IPS-18a (cell line): ENCODE measurements around the gene SOCS3.

Source experiments
- H3K27ac ChIP-seq: one replicate; pipeline ENCODE4 v1.5.1; 2013; ENCODE audit warnings: low read length
- H3K27me3 ChIP-seq: one replicate; pipeline ENCODE4 v1.6.1; 2013; ENCODE audit warnings: mild to moderate bottlenecking, low read length; ENCODE audit not compliant: control insufficient read depth, insufficient read depth
- H3K36me3 ChIP-seq: one replicate; pipeline ENCODE4 v1.6.1; 2013; ENCODE audit warnings: low read depth, low read length; ENCODE audit not compliant: control insufficient read depth
- H3K4me1 ChIP-seq: one replicate; pipeline ENCODE4 v1.6.1; 2013; ENCODE audit warnings: low read depth, low read length; ENCODE audit not compliant: control insufficient read depth
- H3K4me3 ChIP-seq: one replicate; pipeline ENCODE4 v1.5.1; 2013; ENCODE audit warnings: low read length
- H3K9ac ChIP-seq: one replicate; pipeline ENCODE4 v1.6.1; 2013; ENCODE audit warnings: mild to moderate bottlenecking, low read length, moderate library complexity
- H3K9me3 ChIP-seq: one replicate; pipeline ENCODE4 v1.6.1; 2013; ENCODE audit warnings: low read depth, low read length; ENCODE audit not compliant: control insufficient read depth

The SOCS3 gene, protein sequence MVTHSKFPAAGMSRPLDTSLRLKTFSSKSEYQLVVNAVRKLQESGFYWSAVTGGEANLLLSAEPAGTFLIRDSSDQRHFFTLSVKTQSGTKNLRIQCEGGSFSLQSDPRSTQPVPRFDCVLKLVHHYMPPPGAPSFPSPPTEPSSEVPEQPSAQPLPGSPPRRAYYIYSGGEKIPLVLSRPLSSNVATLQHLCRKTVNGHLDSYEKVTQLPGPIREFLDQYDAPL

DNA sequence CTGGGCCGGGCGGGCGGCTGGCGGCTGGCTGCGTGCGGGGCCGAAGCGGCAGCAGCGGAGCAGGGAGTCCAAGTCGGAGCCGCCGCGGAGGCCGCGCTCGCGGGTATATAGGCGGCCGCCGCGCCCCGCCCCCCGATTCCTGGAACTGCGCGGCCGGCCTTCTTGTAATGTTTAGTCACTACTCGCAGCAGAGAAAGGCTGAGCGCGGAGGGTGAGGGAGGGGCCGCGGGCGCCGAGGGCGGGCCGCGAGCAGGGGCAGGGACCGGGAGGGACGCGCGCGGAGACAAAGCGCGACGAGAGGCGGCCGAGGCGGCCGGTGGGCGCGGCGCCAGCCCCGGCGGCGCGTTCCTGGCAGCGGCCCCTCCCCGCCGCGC lies at the start of gene SOCS3:
TSS of gene SOCS3 (minus strand) at position 81 of the 374 bp plus-strand sequence. CDS start 982 bp downstream, outside the sequence.
- H3K4me3 ChIP-seq: peak within 1 kb of the TSS; percentile 81
- H3K9ac ChIP-seq: peak within 1 kb of the TSS; percentile 68
- peaks cover 12% of the 10 kb centered on the region for H3K36me3 ChIP-seq
- H3K9me3 ChIP-seq: no peaks in the 10 kb centered on the region
- H3K27me3 ChIP-seq: peaks cover 31% of the 10 kb centered on the region
- H3K4me1 ChIP-seq: peaks cover 54% of the 10 kb centered on the region
- no peak within 1 kb of the TSS for H3K27ac ChIP-seq

DNA sequence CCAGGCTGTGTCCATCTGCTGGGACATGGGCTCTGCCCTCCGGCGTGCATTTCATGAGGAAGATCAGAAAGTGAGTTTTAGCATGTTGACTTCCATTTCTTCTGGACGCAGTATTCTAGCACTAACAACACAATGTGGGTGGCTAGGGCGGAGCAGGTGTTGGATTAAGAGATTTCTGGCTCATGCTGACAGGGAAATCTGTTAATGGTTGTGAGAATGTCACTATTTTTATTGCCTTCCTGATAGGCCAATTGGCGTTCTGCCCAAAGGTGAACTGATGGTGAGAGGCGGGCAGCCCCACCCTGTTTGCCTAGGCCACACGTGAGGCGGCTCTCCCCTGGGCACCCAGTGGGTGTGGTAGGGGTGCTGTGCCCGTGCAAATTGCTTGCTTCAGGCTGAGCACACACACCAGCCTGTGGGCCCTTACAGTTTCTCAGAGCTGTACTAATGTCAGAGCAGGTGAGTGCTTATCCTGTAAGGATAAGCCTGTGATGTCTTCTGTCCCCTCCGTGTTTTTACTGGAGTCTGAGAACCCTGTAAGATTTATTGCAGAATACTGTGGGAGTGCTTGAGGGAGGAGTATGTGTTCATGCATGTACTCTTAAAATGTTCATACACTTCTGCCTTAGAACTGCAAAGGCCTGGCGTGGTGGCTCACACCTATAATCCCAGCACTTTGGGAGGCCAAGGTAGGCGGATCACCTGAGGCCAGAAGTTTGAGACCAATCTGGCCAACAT lies 49.5 kb upstream of the SOCS3 start:
- Histone ChIP-seq H3K27me3 (no peaks in the 10 kb centered on the region), H3K9ac (no peak overlapping the region), H3K27ac (no peak overlapping the region), H3K9me3 (no peaks in the 10 kb centered on the region), H3K4me3 (no peak overlapping the region), H3K4me1 (no peaks in the 10 kb centered on the region), H3K36me3 (peaks cover 7% of the 10 kb centered on the region)

DNA sequence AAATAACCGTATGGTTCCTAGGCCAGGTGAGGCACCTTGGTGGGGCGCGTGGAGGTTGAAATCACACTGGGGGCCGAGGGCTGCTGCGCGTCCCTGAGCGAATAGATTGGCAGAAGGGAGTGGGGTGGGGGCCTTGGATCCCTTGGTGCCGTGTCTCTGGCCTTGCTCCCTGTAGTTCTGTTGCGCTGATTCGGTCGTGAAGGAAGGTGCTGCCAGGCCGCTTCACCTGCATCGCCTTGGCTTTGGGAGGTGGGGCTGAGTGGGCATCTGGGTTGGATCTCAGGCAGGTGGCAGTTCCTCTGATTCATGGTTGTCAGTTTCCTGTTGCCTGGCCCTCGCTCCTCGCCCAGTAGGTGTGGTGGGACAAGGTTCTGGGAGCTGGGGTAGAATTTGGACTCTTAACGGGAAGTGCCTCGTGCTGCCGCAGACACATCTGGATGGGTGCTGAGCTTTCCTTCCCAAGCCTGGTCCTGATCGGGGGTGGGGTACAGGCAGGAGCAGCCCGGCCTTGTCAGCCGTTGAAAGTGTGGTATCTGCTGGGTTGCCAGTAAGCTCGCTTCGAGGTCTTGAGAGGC lies 48.7 kb upstream of the SOCS3 start:
- H3K27ac ChIP-seq: no peak overlapping the region
- peaks cover 12% of the 10 kb centered on the region for H3K36me3 ChIP-seq
- no peak overlapping the region for H3K9ac ChIP-seq
- no peaks in the 10 kb centered on the region for H3K27me3 ChIP-seq
- H3K9me3 ChIP-seq: no peaks in the 10 kb centered on the region
- no peak overlapping the region for H3K4me3 ChIP-seq
- H3K4me1 ChIP-seq: no peaks in the 10 kb centered on the region

DNA sequence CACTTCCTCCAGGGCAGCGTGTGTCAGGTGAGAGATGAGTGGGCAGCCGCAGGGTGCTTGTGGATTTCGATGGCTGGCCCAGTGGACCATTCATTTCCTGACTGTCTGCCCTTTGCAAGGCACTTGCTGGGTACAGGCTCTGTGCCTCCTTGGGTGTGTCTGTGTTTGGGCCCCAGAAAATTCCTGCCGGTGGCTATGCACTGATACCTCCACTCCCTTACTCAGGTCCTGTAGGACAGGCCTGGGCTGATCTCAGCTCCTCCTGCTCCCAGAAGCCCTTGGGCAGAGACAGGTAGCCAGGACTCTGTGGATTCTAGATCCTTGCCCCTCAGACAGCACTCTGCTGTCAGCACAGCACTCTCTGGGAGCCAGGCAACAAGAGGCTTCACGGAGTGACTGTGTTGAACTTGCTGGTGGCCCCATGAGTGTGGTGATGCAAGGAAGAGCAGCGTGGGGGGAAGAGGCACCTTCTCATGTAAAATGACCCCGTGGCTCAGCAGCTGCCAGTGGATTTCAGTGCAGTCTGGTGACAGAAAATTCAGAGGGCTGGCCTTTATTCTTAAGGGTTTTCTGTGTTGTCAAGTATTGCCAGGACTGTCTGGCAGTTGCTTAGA lies 47.6 kb upstream of the SOCS3 start:
- no peak overlapping the region for H3K9ac ChIP-seq
- H3K27me3 ChIP-seq: no peaks in the 10 kb centered on the region
- H3K27ac ChIP-seq: no peak overlapping the region
- no peak overlapping the region for H3K4me3 ChIP-seq
- peaks cover 22% of the 10 kb centered on the region for H3K36me3 ChIP-seq
- no peaks in the 10 kb centered on the region for H3K4me1 ChIP-seq
- H3K9me3 ChIP-seq: no peaks in the 10 kb centered on the region

DNA sequence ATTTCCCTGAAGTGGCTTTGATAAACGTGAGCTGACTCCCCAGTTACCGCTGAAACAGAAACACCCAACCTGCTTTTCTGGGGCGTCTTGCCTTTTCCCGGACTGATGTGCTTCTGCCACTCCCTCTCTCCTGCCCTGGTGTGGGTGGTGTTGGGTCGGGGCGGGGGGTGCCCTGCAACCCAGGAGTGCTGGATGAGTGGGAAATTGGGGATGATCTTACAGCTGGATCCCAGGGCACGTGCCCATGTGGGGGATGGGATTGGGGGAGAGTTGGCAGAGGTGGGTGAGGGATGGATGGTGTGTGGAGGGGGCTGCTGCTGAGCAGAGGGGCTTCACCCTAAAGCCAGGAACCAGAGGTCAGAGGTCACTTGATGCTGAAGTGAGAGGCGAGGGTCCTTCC lies 47.0 kb upstream of the SOCS3 start:
- Histone ChIP-seq H3K9ac (no peak overlapping the region), H3K27ac (no peak overlapping the region), H3K27me3 (no peaks in the 10 kb centered on the region), H3K4me1 (no peaks in the 10 kb centered on the region), H3K9me3 (no peaks in the 10 kb centered on the region), H3K4me3 (no peak overlapping the region), H3K36me3 (peaks cover 22% of the 10 kb centered on the region)

DNA sequence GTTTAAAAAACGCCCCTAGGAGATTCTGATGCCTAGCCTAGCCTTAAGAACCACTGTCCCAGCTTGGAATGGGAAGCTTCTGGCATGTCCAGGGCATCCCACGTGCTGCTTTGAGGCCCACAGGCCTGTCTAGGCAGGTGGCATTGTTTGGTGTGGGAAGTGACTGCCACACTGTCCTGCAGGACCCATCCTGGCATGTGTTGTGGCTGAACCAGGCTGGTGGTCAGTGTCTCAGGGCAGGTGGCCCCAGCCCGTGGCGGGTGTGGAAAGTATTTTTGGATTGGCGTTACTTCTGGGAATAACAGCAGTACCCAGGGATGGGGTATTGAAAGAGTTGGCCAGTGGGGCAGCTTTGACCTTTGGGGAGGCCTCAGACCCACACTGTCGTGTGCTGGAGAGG lies 46.5 kb upstream of the SOCS3 start:
- no peak overlapping the region for H3K4me3 ChIP-seq
- H3K9me3 ChIP-seq: no peaks in the 10 kb centered on the region
- H3K36me3 ChIP-seq: peaks cover 26% of the 10 kb centered on the region
- H3K9ac ChIP-seq: no peak overlapping the region
- no peaks in the 10 kb centered on the region for H3K4me1 ChIP-seq
- H3K27me3 ChIP-seq: no peaks in the 10 kb centered on the region
- H3K27ac ChIP-seq: no peak overlapping the region

DNA sequence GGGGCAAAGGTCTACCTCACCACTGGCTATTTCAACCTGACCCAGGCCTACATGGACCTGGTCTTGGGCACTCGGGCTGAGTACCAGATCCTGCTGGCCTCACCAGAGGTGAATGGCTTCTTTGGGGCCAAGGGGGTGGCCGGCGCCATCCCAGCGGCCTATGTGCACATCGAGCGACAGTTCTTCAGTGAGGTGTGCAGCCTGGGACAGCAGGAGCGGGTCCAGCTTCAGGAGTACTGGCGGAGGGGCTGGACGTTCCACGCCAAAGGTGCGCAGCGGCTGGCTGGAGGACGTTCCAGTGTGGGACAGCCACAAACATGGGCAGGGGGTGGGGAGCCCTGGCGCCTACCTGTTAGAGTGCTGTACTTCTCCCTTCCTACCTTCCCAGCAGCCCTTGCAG lies 43.9 kb upstream of the SOCS3 start:
- H3K36me3 ChIP-seq: peaks cover 52% of the 10 kb centered on the region
- no peak overlapping the region for H3K9ac ChIP-seq
- H3K4me1 ChIP-seq: no peaks in the 10 kb centered on the region
- H3K27ac ChIP-seq: no peak overlapping the region
- H3K4me3 ChIP-seq: no peak overlapping the region
- no peaks in the 10 kb centered on the region for H3K9me3 ChIP-seq
- H3K27me3 ChIP-seq: no peaks in the 10 kb centered on the region

DNA sequence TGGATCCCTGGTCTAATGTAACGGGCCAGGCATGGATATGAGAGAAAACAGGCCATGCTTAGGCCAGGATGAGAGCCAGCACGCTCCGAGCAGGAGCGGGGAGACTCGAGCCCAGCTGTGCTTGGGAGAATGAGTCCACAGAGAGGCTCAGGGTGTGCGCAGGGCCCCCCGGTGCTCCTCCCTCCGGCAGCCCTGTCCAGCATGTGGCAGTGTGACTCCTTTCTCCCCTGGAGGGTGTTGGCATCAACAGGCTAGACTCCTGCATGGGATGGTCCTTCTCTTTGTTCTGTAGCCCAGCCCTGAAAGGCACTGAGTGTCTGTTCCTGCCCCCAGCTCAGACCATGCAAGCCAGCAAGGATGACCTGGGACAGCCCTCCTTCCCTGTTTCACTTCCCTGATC lies 42.0 kb upstream of the SOCS3 start:
- no peak overlapping the region for H3K4me3 ChIP-seq
- H3K9ac ChIP-seq: no peak overlapping the region
- H3K27ac ChIP-seq: no peak overlapping the region
- H3K9me3 ChIP-seq: no peaks in the 10 kb centered on the region
- peaks cover 65% of the 10 kb centered on the region for H3K36me3 ChIP-seq
- no peaks in the 10 kb centered on the region for H3K27me3 ChIP-seq
- H3K4me1 ChIP-seq: no peaks in the 10 kb centered on the region

DNA sequence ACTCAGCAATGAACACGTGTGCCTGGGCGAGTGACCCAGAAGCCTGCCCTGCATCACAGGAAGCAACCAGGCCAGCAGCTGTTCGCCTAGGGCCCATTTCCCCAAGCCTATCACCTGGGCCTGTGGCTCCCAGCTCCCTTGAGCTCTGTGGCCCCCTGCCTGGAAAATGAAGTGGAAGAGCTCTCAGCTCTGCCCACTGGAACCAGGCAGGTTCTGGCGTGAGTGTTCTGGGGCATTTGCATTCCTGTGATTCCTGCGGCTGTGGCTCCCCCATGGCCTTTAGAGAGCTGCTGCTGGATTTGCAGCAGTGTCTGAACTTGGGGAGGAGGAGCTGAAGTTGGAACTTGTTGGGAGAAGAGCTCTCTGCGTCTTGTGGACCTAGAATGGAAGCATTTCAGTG lies 41.4 kb upstream of the SOCS3 start:
- Histone ChIP-seq H3K4me1 (no peaks in the 10 kb centered on the region), H3K4me3 (no peak overlapping the region), H3K27me3 (no peaks in the 10 kb centered on the region), H3K9me3 (no peaks in the 10 kb centered on the region), H3K36me3 (peaks cover 68% of the 10 kb centered on the region), H3K27ac (no peak overlapping the region), H3K9ac (no peak overlapping the region)

DNA sequence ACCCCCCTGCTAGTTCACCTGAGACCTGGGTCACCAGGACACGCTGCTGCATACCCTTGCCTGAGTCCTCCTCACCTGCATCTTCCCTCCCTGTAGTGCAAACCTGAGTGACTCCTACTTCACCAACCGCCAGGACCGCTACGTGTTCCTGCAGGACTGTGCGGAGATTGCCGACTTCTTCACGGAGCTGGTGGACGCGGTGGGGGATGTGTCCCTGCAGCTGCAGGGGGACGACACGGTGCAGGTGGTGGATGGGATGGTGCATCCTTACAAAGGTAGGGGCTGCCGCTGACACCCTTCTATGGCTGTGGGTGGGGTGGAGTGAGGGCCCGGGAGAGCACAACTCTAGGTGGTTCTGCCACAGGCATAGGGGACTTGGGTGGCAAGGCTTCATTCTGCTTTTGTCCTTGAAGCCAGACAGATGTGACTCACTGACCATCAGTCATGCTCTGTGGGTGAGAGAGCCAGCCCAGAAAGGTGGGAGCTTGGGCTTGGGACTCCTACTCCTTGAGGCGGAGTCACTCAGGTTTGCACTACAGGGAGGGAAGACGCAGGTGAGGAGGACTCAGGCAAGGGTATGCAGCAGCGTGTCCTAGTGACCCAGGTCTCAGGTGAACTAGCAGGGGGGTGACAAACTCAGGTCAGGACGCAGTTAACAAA lies 40.8 kb upstream of the SOCS3 start:
- Histone ChIP-seq H3K9me3 (no peaks in the 10 kb centered on the region), H3K36me3 (peaks cover 70% of the 10 kb centered on the region), H3K9ac (no peak overlapping the region), H3K4me1 (no peaks in the 10 kb centered on the region), H3K27ac (no peak overlapping the region), H3K27me3 (no peaks in the 10 kb centered on the region), H3K4me3 (no peak overlapping the region)

DNA sequence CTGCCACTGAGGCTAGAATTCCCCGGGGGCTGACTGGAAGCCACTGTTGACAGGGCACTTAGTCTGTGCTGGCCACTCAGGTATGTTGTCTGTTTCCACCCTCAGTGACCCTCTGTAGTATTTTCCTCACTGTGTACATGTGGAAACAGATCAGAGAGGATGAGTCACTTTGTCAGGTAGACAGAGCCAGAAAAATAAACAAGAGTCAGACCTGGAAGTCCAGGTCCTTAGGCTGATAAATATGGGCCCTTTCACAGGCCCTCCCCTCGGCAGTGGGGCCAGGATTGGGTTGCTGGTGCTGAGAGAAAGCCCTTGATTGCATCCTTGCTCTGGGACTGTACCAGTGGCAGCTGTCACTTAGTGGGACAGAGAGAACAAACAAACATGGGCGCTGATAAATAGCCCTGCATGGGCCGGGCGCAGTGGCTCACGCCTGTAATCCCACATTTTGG lies 39.8 kb upstream of the SOCS3 start:
- Histone ChIP-seq H3K36me3 (peaks cover 66% of the 10 kb centered on the region), H3K27me3 (no peaks in the 10 kb centered on the region), H3K4me3 (no peak overlapping the region), H3K27ac (no peak overlapping the region), H3K9me3 (no peaks in the 10 kb centered on the region), H3K4me1 (no peaks in the 10 kb centered on the region), H3K9ac (no peak overlapping the region)
